GM12878 (cell line): Measurements from ENCODE around the gene GGN. TPM values are rescaled to one million over a fixed set of nuclear protein-coding genes. Genes with fewer than 3 reads are reported as not detected.

ENCODE experiments used
- ATF7 ChIP-seq: fragments of 450-650 bp; IDR thresholded peaks from 2 replicates; pipeline ENCODE4 v1.6.1; 2016; ENCODE audit warnings: low read depth, mild to moderate bottlenecking
- BCL11A ChIP-seq: IDR thresholded peaks from 2 replicates; pipeline ENCODE4 v1.6.1; 2011; ENCODE audit warnings: low read depth, low read length
- CREM ChIP-seq: IDR thresholded peaks from 2 replicates; pipeline ENCODE4 v1.6.1; 2014; ENCODE audit warnings: antibody characterized with exemption, low read depth
- EGR1 ChIP-seq, 2 experiments: IDR thresholded peaks; 1 replicate in 1 of 2; 2 replicates in 1 of 2; pipeline ENCODE4 v1.6.1; 2011 to 2012; ENCODE audit warnings: low read depth in 2 of 2, low read length in 2 of 2, borderline replicate concordance in 1 of 2, mild to moderate bottlenecking in 1 of 2, moderate library complexity in 1 of 2
- ESRRA ChIP-seq: IDR thresholded peaks from 2 replicates; pipeline ENCODE4 v1.6.1; 2012; ENCODE audit warnings: mild to moderate bottlenecking, low read length, improper control_type of control experiment
- HDAC6 ChIP-seq: fragments of 200-600 bp; sonication (generic); IDR thresholded peaks from one replicate; pipeline ENCODE4 v1.8.0; 2017; ENCODE audit warnings: antibody characterized with exemption; ENCODE audit not compliant: unreplicated experiment
- IKZF2 ChIP-seq, 2 experiments: fragments of 450-650 bp; IDR thresholded peaks; 2 replicates each; pipeline ENCODE4 v1.6.1; 2017; ENCODE audit warnings: mild to moderate bottlenecking in 2 of 2, moderate library complexity in 2 of 2
- MLLT1 ChIP-seq: fragments of 450-650 bp; IDR thresholded peaks from 2 replicates; pipeline ENCODE4 v1.6.1; 2016; ENCODE audit warnings: mild to moderate bottlenecking
- MTA3 ChIP-seq: IDR thresholded peaks from 2 replicates; pipeline ENCODE4 v1.6.1; 2012; ENCODE audit warnings: low read length, inconsistent platforms, borderline replicate concordance
- POLR2AphosphoS2 ChIP-seq: IDR thresholded peaks from 2 replicates; pipeline ENCODE4 v1.6.1; 2011; ENCODE audit warnings: low read depth, mild to moderate bottlenecking, low read length, improper control_type of control experiment, moderate library complexity
- RAD21 ChIP-seq: IDR thresholded peaks from 2 replicates; pipeline ENCODE4 v1.6.1; 2011; ENCODE audit warnings: mild to moderate bottlenecking, low read depth, low read length, moderate library complexity; ENCODE audit not compliant: insufficient read depth
- SIX5 ChIP-seq: IDR thresholded peaks from 2 replicates; pipeline ENCODE4 v1.6.1; 2011; ENCODE audit warnings: mild to moderate bottlenecking, low read depth, low read length, moderate library complexity; ENCODE audit not compliant: severe bottlenecking
- SREBF1 ChIP-seq: IDR thresholded peaks from 2 replicates; pipeline ENCODE4 v1.6.1; 2012; ENCODE audit warnings: mild to moderate bottlenecking, low read length
- STAT1 ChIP-seq: fragments of 450-650 bp; conservative IDR thresholded peaks from 2 replicates; pipeline ENCODE4 v1.6.1; 2014; ENCODE audit warnings: antibody characterized with exemption, mild to moderate bottlenecking
- SUPT20H ChIP-seq: IDR thresholded peaks from 2 replicates; pipeline ENCODE4 v1.6.1; 2011; ENCODE audit warnings: low read depth, mild to moderate bottlenecking, low read length, moderate library complexity, borderline replicate concordance; ENCODE audit not compliant: control insufficient read depth
- TBL1XR1 ChIP-seq: IDR thresholded peaks from 2 replicates; pipeline ENCODE4 v1.6.1; 2012; ENCODE audit warnings: low read depth, low read length, improper control_type of control experiment
- TCF12 ChIP-seq: IDR thresholded peaks from 2 replicates; pipeline ENCODE4 v1.6.1; 2011; ENCODE audit warnings: low read depth, mild to moderate bottlenecking, low read length
- YY1 ChIP-seq: IDR thresholded peaks from 2 replicates; pipeline ENCODE4 v1.6.1; 2011; ENCODE audit warnings: low read depth, mild to moderate bottlenecking, low read length
- ZBED1 ChIP-seq: IDR thresholded peaks from 2 replicates; pipeline ENCODE4 v1.6.1; 2016; ENCODE audit warnings: borderline replicate concordance
- ZNF217 ChIP-seq: fragments of 450-650 bp; IDR thresholded peaks from 2 replicates; pipeline ENCODE4 v1.6.1; 2017; ENCODE audit warnings: antibody characterized with exemption, mild to moderate bottlenecking
- polyA plus RNA-seq, 11 experiments: library from polyadenylated mRNA; depleted of rRNA in 4 of 11; unstranded in 6 of 11; stranded (reverse) in 5 of 11; fragments of >200 nt; fragmentation: Nextera tagmentation in 4 of 11; fragmentation: Illumina TruSeq in 1 of 11; extraction: Ambion mirVana in 4 of 11; extraction: Trizol in 1 of 11; gene quantifications; 1 replicate in 1 of 11; 2 replicates in 10 of 11; pipeline versions ENCODE4 v1.2.1 to v1.2.3, GENCODE V29; 2011 to 2016; ENCODE audit warnings: inconsistent platforms in 2 of 11, missing spikeins in 2 of 11, low read depth in 1 of 11
- total RNA-seq, 4 experiments: library from RNA; depleted of rRNA in 3 of 4; stranded (reverse); fragments of >200 nt in 3 of 4; fragmentation: Illumina TruSeq in 1 of 4; extraction: Trizol in 1 of 4; gene quantifications; 2 replicates each; pipeline versions ENCODE4 v1.2.1 to v1.2.3, GENCODE V29; 2013 to 2021

The GGN gene
- total and polyA plus RNA-seq, 10 of the 15 experiments (the other 5 are each of a cell fraction or from before 2014, with no cell fraction given): not detected

- TF ChIP-seq ZNF217: no peak
- TF ChIP-seq TBL1XR1: no peak
- TF ChIP-seq SREBF1: no peak
- no peak; the same call in 1 of the 2 replicates for TF ChIP-seq CREM
- TF ChIP-seq RAD21: no peak
- TF ChIP-seq ATF7: no peak
- TF ChIP-seq YY1: peak; percentile 69; the same call in 1 of the 2 replicates
- TF ChIP-seq STAT1: no peak
- TF ChIP-seq POLR2AphosphoS2: no peak
- no peak for TF ChIP-seq BCL11A
- no peak for TF ChIP-seq TCF12
- no peak for TF ChIP-seq MTA3
- no peak for TF ChIP-seq SIX5
- peak; percentile 71; the same call in 1 of the 2 replicates for TF ChIP-seq ZBED1
- TF ChIP-seq ESRRA: no peak
- no peak for TF ChIP-seq HDAC6
- no peak for TF ChIP-seq IKZF2 (IDR thresholded peaks at IDR 0.05)
- no peak for TF ChIP-seq EGR1 (IDR thresholded peaks at IDR 0.05; ENCODE audit: borderline replicate concordance in 1 of 2, low read depth in 2 of 2, low read length in 2 of 2)
- TF ChIP-seq SUPT20H: no peak
- 0 out of 2 replicates have a peak, but pooled peaks have one; percentile 41 for TF ChIP-seq MLLT1
Observed at GRCh38 chr19:38402623-38402966, 14.8 kb upstream of the GGN start (continued).
